K562 (cell line): ENCODE results near the gene FUT2. TPM values are rescaled to one million over a fixed set of nuclear protein-coding genes. Genes with fewer than 3 reads are reported as not detected.

Experiments
- ARID3A ChIP-seq: IDR thresholded peaks from 2 replicates; pipeline ENCODE4 v1.6.1; 2012; ENCODE audit warnings: low read depth, low read length, improper control_type of control experiment, borderline replicate concordance
- CEBPZ ChIP-seq: fragments of 150-350 bp; IDR thresholded peaks from 2 replicates; pipeline ENCODE4 v1.6.1; 2014; ENCODE audit warnings: low read depth, mild to moderate bottlenecking, low read length, borderline replicate concordance
- CHCHD3 ChIP-seq: fragments of 250-450 bp; sonication (Bioruptor Pico); IDR thresholded peaks from 2 replicates; pipeline ENCODE4 v2.1.2; 2022; ENCODE audit warnings: mild to moderate bottlenecking
- COPS2 ChIP-seq: fragments of 450-650 bp; conservative IDR thresholded peaks from 2 replicates; pipeline ENCODE4 v1.6.1; 2016; ENCODE audit warnings: mild to moderate bottlenecking, moderate library complexity
- DPF2 ChIP-seq: fragments of 450-650 bp; IDR thresholded peaks from 2 replicates; pipeline ENCODE4 v1.6.1; 2016
- ETV1 ChIP-seq: fragments of 450-650 bp; conservative IDR thresholded peaks from 2 replicates; pipeline ENCODE4 v1.6.1; 2016; ENCODE audit warnings: missing genetic modification characterization, control low read depth, low read depth, missing compliant biosample characterization
- ETV5 ChIP-seq: sonication (generic); formaldehyde crosslinking; IDR thresholded peaks from 2 replicates; pipeline ENCODE4 v1.4.0; 2020; ENCODE audit warnings: low read depth, mild to moderate bottlenecking, missing genetic modification reagents
- FOS ChIP-seq: IDR thresholded peaks from 3 replicates; pipeline ENCODE4 v1.6.1; 2011; ENCODE audit not compliant: insufficient read length; ENCODE audit errors: extremely low read depth
- FOXO4 ChIP-seq: fragments of 450-650 bp; formaldehyde crosslinking; IDR thresholded peaks from 2 replicates; pipeline ENCODE4 v1.4.0; 2020; ENCODE audit warnings: mild to moderate bottlenecking, moderate library complexity
- GATA2 ChIP-seq: sonication (generic); formaldehyde crosslinking; IDR thresholded peaks from 2 replicates; pipeline ENCODE4 v1.4.0; 2020; ENCODE audit warnings: mild to moderate bottlenecking, missing genetic modification reagents
- HBP1 ChIP-seq: fragments of 450-650 bp; formaldehyde crosslinking; IDR thresholded peaks from 2 replicates; pipeline ENCODE4 v1.4.0; 2022; ENCODE audit warnings: missing genetic modification characterization
- LARP7 ChIP-seq: fragments of 450-650 bp; IDR thresholded peaks from 2 replicates; pipeline ENCODE4 v1.6.1; 2016
- MEF2D ChIP-seq: conservative IDR thresholded peaks from 2 replicates; pipeline ENCODE4 v1.6.1; 2016; ENCODE audit warnings: low read depth, missing genetic modification characterization, missing compliant biosample characterization
- MYNN ChIP-seq, 2 experiments: sonication (generic); formaldehyde crosslinking in 1 of 2; IDR thresholded peaks; 2 replicates each; pipeline versions ENCODE4 v1.5.0 to v1.6.1; 2016 to 2020; ENCODE audit warnings: antibody characterized with exemption in 1 of 2, missing genetic modification reagents in 1 of 2
- OTX1 ChIP-seq: fragments of 450-650 bp; formaldehyde crosslinking; IDR thresholded peaks from 2 replicates; pipeline ENCODE4 v1.4.0; 2022; ENCODE audit warnings: mild to moderate bottlenecking
- SAFB2 ChIP-seq: fragments of 200-400 bp; formaldehyde crosslinking; IDR thresholded peaks from 2 replicates; pipeline ENCODE4 v1.6.1; 2018; ENCODE audit warnings: borderline replicate concordance, low read length, low read depth, moderate library complexity; ENCODE audit not compliant: severe bottlenecking
- SUPT5H ChIP-seq: fragments of 450-650 bp; IDR thresholded peaks from 2 replicates; pipeline ENCODE4 v1.6.1; 2016
- TAF7 ChIP-seq: fragments of 450-650 bp; IDR thresholded peaks from 2 replicates; pipeline ENCODE4 v1.6.1; 2016; ENCODE audit warnings: missing genetic modification characterization, missing compliant biosample characterization
- ZNF589 ChIP-seq: fragments of 200-800 bp; sonication (Bioruptor generic); IDR thresholded peaks from 2 replicates; pipeline ENCODE4 v1.6.1; 2016; ENCODE audit warnings: low read depth, missing genetic modification characterization, missing compliant biosample characterization
- polyA plus RNA-seq, 8 experiments: library from polyadenylated mRNA; depleted of rRNA in 4 of 8; stranded (reverse) in 5 of 8; unstranded in 3 of 8; fragments of >200 nt; fragmentation: Nextera tagmentation in 2 of 8; fragmentation: Illumina TruSeq in 1 of 8; extraction: Ambion mirVana in 2 of 8; extraction: Trizol in 1 of 8; gene quantifications; 2 replicates each; pipeline versions ENCODE4 v1.2.1 to v1.2.3, GENCODE V29; 2011 to 2014; ENCODE audit warnings: inconsistent platforms in 1 of 8, missing spikeins in 1 of 8
- total RNA-seq, 7 experiments: library from RNA; depleted of rRNA in 6 of 7; stranded (reverse); fragments of >200 nt in 6 of 7; fragmentation: Illumina TruSeq in 2 of 7; extraction: Trizol in 2 of 7; gene quantifications; 2 replicates each; pipeline versions ENCODE4 v1.2.1 to v1.2.3, GENCODE V29; 2011 to 2021; ENCODE audit warnings: low replicate concordance in 1 of 7

The FUT2 gene
- total and polyA plus RNA-seq, 9 of the 15 experiments (the other 6 are each of a cell fraction or from before 2014, with no cell fraction given) = 0.03 to 0.04 TPM; not detected in 7

GRCh38 chr19:48741129-48741999 lies 45.6 kb downstream of the FUT2 start (continued):
- TF ChIP-seq CEBPZ (no peak), OTX1 (CRISPR knock-in tag) (peak; percentile 64; the same call in 1 of the 2 replicates), HBP1 (no peak), ZNF589 (CRISPR knock-in tag) (no peak), SAFB2 (no peak), ARID3A (no peak), DPF2 (peak; percentile 83), COPS2 (no peak), FOS (no peak), MYNN (IDR thresholded peaks at IDR 0.05) (no peak), MYNN (CRISPR knock-in tag; IDR thresholded peaks at IDR 0.05) (no peak), FOXO4 (CRISPR knock-in tag) (no peak), CHCHD3 (CRISPR knock-in tag) (no peak), ETV1 (tag) (no peak), ETV5 (CRISPR knock-in tag) (no peak; the same call in 1 of the 2 replicates), MEF2D (tag) (no peak), GATA2 (peak; percentile 50), LARP7 (no peak), SUPT5H (peak; percentile 57; the same call in 1 of the 2 replicates), TAF7 (tag) (no peak)
